Lower lobe of right lung (tissue), 2 donors: ENCODE measurements around the gene TTLL1. TPM values are rescaled to one million over a fixed set of nuclear protein-coding genes. Genes with fewer than 3 reads are reported as not detected.

Experiments
- ATAC-seq, 2 donors: fragments of 200-7000 bp; cut with Tn5 transposase; one replicate each; pipeline ENCODE4 v1.9.1; 2020 to 2022; ENCODE audit warnings: mild to moderate bottlenecking in 2 of 2, moderate library complexity in 2 of 2
- DNase-seq: peaks from one replicate; pipeline ENCODE4 v3.0.0-alpha.2; 2020
- H3K27ac ChIP-seq: fragments of 200-600 bp; one replicate; pipeline ENCODE4 v1.8.0; 2022
- H3K27me3 ChIP-seq: fragments of 200-600 bp; one replicate; pipeline ENCODE4 v1.8.0; 2022; ENCODE audit warnings: low read depth
- H3K36me3 ChIP-seq: fragments of 200-600 bp; one replicate; pipeline ENCODE4 v1.8.0; 2022; ENCODE audit warnings: mild to moderate bottlenecking
- H3K4me1 ChIP-seq: fragments of 200-600 bp; one replicate; pipeline ENCODE4 v1.8.0; 2022
- H3K4me3 ChIP-seq: fragments of 200-600 bp; one replicate; pipeline ENCODE4 v1.8.0; 2022; ENCODE audit warnings: mild to moderate bottlenecking
- H3K9me3 ChIP-seq: fragments of 200-600 bp; one replicate; pipeline ENCODE4 v1.8.0; 2022
- intact Hi-C: fragments of 100-400 bp; cut with DNase I; formaldehyde crosslinking; loops from one replicate; pipeline ENCODE4 v1.11.0; 2022
- total RNA-seq: library from RNA; stranded (reverse); fragmentation: NEBNext Ultra II Directional; extraction: Animal tissue kit (Norgen Biotek cat#: 25700); gene quantifications from one replicate; pipeline ENCODE4 v1.2.1, GENCODE V29; 2021
- TF ChIP-seq, protein P1 (sequence below): fragments of 200-600 bp; IDR thresholded peaks from one replicate; pipeline ENCODE4 v1.8.0; 2022; ENCODE audit warnings: antibody characterized with exemption, mild to moderate bottlenecking
- donor health status: DM: no; HTN: yes; CAD: no; lungs with severe emphysema.

Gene TTLL1
- total RNA-seq, 1 donor from 2014 or later: 5.4 TPM

DNA sequence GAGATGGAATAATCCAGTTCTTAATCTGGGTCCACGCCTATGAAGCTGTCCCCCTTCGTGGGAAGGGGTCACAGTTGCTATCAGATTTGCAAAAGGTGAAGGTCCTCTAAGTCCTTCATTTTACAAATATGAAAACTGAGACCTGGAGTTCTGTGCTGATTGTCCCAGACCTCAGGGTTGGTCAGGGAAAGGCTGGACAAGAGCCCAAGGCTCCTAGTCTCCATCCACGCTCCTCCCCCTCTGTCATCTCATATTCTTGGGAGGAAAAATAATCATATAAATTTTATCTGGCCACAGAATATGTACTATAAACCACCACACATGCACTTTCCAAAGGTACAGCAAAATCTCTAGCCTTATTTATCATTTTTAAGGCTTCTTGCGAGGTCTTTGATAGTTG lies 79.7 kb downstream of the TTLL1 start:
- Histone ChIP-seq H3K27ac (peak overlapping the region; percentile 72), H3K4me3 (no peak overlapping the region), H3K27me3 (no peaks in the 10 kb centered on the region), H3K4me1 (peaks cover 71% of the 10 kb centered on the region), H3K36me3 (no peaks in the 10 kb centered on the region), H3K9me3 (no peaks in the 10 kb centered on the region)
- ATAC-seq (no peak), DNase-seq (no peak)
- intact Hi-C loops: no loop called here
- TF ChIP-seq, protein P1, sequence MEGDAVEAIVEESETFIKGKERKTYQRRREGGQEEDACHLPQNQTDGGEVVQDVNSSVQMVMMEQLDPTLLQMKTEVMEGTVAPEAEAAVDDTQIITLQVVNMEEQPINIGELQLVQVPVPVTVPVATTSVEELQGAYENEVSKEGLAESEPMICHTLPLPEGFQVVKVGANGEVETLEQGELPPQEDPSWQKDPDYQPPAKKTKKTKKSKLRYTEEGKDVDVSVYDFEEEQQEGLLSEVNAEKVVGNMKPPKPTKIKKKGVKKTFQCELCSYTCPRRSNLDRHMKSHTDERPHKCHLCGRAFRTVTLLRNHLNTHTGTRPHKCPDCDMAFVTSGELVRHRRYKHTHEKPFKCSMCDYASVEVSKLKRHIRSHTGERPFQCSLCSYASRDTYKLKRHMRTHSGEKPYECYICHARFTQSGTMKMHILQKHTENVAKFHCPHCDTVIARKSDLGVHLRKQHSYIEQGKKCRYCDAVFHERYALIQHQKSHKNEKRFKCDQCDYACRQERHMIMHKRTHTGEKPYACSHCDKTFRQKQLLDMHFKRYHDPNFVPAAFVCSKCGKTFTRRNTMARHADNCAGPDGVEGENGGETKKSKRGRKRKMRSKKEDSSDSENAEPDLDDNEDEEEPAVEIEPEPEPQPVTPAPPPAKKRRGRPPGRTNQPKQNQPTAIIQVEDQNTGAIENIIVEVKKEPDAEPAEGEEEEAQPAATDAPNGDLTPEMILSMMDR: no peak

DNA sequence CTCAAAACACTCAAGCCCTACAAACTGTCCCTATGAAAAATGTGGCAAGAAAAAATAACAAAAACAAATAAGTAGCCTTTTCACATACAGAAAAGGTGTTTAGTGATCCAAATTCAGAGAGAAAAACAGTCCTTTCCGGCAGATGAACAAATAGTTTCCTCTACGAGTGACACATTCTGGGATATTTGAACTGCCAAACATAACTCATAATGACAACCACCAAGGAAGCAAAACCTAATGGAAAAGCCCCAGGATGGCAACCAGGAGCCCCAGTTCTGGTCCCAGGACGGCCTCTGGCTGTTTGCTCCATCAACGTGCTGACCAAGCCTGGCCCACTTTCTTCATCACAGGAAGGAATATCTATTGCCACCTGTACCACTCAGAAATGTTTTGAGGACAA lies 80.3 kb downstream of the TTLL1 start:
- DNase-seq (peak; percentile 19), ATAC-seq (no peak)
- TF ChIP-seq, protein P1: no peak
- Histone ChIP-seq H3K36me3 (no peaks in the 10 kb centered on the region), H3K27me3 (no peaks in the 10 kb centered on the region), H3K4me1 (peaks cover 76% of the 10 kb centered on the region), H3K9me3 (no peaks in the 10 kb centered on the region), H3K27ac (peak overlapping the region; percentile 72), H3K4me3 (no peak overlapping the region)
- intact Hi-C loops: no loop called here

DNA sequence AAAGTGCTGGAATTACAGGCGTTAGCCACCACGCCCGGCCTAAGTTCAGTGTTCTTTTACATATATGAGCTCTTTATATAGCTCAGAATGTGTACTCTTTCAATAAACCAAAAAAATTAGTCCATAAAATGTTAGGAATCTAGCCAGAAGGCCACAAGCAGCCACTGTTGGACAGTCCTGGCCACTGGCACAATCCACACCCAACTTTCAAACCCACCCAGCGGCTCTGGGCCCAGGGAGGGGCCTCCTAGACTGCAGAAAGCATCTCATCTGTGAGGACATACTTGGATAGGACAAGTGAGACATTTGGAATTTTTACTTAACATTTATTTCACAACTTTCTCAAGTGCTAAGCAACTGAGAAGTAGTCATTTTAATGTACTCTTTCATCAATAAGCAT lies 80.7 kb downstream of the TTLL1 start:
- Histone ChIP-seq H3K4me3 (no peak overlapping the region), H3K4me1 (peaks cover 76% of the 10 kb centered on the region), H3K36me3 (no peaks in the 10 kb centered on the region), H3K9me3 (no peaks in the 10 kb centered on the region), H3K27ac (peak overlapping the region; percentile 72), H3K27me3 (no peaks in the 10 kb centered on the region)
- intact Hi-C loops: no loop called here
- peak; percentile 48 for DNase-seq
- TF ChIP-seq, protein P1: no peak
- peak; percentile 45 to 49 for ATAC-seq

DNA sequence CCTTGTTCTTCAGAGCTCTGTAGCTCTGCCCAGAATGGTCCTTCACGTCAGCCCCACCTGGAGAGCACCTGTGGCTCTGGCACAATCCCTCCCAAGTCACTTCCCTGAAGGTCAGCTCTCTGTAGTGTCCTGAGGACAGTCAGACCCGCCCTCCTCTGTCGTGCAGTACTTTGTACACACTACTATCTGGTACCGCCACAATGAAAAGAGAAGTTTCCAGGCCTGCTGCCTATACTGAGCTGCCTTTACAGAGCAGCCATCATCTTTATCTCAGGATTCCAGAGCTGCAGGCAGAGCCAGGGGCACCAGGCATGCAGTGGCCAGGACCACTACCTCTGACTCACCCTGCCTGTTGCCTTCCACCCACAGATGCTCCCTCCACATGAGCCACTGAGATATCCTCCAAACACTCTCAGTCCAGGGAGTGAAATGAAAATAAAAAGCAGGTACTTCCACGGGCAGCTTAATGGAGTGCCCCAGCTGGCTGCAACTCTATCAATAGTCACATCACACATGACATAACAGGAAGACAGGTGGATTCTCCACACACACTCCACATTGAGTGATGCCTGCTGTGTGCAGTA lies 81.6 kb downstream of the TTLL1 start:
- peak; percentile 79 for DNase-seq
- ATAC-seq: peak; percentile 91 to 94

DNA sequence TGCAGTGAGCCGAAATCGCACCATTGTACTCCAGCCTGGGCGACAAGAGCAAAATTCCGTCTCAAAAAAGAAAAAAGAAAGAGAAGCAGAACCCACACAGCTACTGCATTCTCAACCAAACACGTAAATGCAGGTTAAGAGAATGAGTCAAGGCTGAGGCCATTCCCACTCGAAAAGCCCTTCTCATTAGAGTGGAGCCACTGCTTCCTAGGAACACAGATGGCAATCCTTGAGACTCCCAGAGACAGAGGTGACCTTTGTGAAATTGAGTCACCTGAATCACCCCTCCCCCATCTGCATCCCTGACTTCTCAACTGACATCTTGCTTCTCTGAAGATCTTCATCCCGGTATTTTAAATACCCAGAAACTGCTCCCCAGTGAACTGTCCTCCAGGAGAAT lies 82.4 kb downstream of the TTLL1 start:
- TF ChIP-seq, protein P1: no peak
- H3K36me3 ChIP-seq: no peaks in the 10 kb centered on the region
- H3K27me3 ChIP-seq: no peaks in the 10 kb centered on the region
- H3K27ac ChIP-seq: peak overlapping the region; percentile 72
- H3K4me3 ChIP-seq: no peak overlapping the region
- no peaks in the 10 kb centered on the region for H3K9me3 ChIP-seq
- peaks cover 76% of the 10 kb centered on the region for H3K4me1 ChIP-seq
- intact Hi-C loops: no loop called here
- DNase-seq (no peak), ATAC-seq (peak; percentile 74 to 79)

More for the DNA sequence above, 81.6 kb downstream of the TTLL1 start:
- no peak overlapping the region for H3K4me3 ChIP-seq
- H3K36me3 ChIP-seq: no peaks in the 10 kb centered on the region
- peak overlapping the region; percentile 72 for H3K27ac ChIP-seq
- intact Hi-C loops: no loop called here
- peaks cover 76% of the 10 kb centered on the region for H3K4me1 ChIP-seq
- H3K27me3 ChIP-seq: no peaks in the 10 kb centered on the region
- TF ChIP-seq, protein P1: no peak
- no peaks in the 10 kb centered on the region for H3K9me3 ChIP-seq
